HG03432 (cell line): ENCODE data around the gene NUAK2.

ENCODE experiments used
- ATAC-seq: cut with Tn5 transposase; IDR thresholded peaks from one replicate; pipeline ENCODE4 v1.9.1; 2021; ENCODE audit warnings: mild to moderate bottlenecking, moderate library complexity; ENCODE audit not compliant: unreplicated experiment

Gene NUAK2

GRCh38 chr1:205275916-205276688 lies 45.4 kb downstream of the NUAK2 start:
- ATAC-seq = no peak

- ATAC-seq = no peak
Measured at GRCh38 chr1:205275133-205275532, 46.4 kb downstream of the NUAK2 start.

DNA sequence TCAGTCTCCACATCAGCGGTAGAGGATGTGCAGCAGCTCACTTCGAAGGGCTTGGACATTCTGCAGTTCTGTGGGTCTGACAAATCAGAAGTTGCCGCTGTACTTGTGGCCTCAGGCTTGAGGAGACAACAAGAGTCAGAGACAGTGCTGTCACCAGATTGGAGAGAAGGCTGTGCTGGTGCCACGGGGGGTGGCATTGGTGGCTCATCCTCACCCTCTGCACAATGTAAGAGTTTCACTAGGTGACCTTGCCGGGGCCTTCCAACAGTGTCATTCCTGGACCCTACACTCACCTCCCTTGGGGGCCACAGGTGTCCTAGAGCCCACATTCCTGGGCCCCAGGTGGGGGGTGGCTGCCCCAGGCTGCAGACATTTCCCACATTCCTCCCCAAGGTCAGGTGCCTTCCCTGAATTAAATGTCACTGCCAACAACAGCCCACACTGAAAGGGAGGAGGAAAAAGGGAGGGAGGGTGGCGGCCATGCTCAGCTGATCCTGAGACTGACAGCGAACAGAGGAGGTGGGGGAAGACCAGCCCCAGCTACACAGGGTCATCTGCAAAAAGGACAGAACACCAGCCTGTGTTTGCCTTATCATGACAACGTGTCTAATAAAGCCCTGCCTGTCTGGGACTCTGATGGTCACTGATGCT lies 47.4 kb downstream of the NUAK2 start:
- ATAC-seq = no peak

- peak; percentile 67 for ATAC-seq
Measured at GRCh38 chr1:205273551-205273982, 48.0 kb downstream of the NUAK2 start.

DNA sequence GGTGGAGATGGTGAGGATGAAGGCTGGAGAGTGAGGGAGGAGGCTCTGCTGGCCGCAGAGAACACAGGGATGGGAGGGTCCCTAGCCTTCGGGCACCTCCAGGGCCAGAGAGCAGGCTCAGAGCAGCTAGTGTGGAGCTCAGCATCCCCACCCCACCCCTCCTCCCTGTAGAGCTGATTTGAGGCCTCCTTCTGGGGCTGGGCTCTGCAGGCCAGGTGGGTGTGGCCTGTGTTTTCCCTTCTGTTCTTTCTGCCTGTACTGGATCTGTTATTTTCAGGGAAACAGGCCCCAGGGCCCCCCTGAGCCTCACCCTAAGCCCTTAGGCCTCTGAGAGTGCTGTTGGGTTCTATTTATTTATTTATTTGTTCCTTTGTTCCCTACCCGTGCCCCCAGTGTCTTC lies 49.0 kb downstream of the NUAK2 start:
- no peak for ATAC-seq

GRCh38 chr1:205271745-205272144 lies 49.8 kb downstream of the NUAK2 start:
- ATAC-seq = no peak

DNA sequence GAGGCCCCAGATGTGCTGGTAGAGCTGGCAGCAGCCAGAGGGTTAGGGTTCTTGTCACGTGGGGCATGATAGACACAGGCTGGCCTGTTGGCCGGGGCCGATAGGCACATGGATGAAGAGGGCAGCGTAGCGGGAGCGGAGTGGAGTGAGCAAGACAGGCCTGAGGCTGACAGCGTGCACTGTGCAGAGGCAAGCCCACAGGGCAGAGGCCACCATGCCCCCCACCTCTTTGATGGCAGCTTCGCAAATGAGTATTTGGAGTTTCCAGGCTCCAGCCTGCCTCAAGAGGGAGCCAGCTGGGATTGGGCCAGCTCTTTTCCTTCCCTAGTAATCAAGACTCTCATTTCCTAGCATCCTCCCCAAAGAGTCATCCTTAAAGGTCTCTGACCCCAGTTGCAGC lies 50.3 kb downstream of the NUAK2 start:
- ATAC-seq = no peak

GRCh38 chr1:205270764-205271163 lies 50.8 kb downstream of the NUAK2 start:
- ATAC-seq = no peak

- ATAC-seq = no peak
Measured at GRCh38 chr1:205270271-205270670, 51.3 kb downstream of the NUAK2 start.

- no peak for ATAC-seq
Measured at GRCh38 chr1:205269711-205270110, 51.8 kb downstream of the NUAK2 start.

DNA sequence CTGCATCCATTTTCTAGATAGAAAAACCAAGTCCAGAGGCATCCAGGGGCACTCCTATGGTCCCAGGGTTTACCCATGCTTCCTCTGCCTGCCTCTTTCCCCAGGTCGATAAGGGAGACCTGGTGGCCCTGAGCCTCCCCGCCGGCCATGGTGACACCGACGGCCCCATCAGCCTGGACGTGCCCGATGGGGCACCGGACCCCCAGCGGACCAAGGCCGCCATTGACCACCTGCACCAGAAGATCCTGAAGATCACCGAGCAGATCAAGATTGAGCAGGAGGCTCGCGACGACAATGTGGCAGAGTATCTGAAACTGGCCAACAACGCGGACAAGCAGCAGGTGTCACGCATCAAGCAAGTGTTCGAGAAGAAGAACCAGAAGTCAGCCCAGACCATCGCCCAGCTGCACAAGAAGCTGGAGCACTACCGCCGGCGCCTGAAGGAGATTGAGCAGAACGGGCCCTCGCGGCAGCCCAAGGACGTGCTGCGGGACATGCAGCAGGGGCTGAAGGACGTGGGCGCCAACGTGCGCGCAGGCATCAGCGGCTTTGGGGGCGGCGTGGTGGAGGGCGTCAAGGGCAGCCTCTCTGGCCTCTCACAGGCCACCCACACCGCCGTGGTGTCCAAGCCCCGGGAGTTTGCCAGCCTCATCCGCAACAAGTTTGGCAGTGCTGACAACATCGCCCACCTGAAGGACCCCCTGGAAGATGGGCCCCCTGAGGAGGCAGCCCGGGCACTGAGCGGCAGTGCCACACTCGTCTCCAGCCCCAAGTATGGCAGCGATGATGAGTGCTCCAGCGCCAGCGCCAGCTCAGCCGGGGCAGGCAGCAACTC lies 52.5 kb downstream of the NUAK2 start:
- no peak for ATAC-seq

- ATAC-seq = no peak
Measured at GRCh38 chr1:205267306-205267902, 54.1 kb downstream of the NUAK2 start.

GRCh38 chr1:205266611-205267305 lies 54.8 kb downstream of the NUAK2 start:
- ATAC-seq = no peak

DNA sequence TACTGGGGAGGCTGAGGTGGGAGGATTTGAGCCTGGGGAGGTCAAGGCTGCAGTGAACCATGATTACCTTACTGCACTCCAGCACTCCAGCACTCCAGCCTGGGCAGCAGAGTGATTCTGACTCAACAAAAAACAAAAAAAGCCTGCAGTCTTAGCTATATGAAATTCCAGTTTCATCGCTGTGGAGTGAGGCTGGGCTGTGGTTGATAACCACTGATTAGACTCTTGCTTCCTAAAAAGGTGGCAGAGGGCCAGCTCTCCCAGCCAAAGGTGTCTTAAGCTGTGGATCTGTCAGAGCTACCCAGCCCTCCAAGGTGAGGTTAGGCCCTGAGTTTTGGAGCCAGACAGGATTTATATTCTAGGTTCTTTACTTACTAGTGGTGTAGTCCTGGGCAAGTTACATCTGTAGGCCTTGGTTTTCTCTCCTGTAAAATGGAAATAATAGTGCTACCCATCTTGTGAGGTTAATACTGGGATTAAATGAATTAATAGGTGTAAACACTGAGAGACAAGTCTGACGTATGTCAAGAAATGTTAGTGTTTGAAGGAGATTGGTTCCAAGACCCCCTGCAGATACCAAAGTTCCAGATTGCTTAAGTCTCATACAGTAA lies 57.9 kb downstream of the NUAK2 start:
- ATAC-seq = no peak

DNA sequence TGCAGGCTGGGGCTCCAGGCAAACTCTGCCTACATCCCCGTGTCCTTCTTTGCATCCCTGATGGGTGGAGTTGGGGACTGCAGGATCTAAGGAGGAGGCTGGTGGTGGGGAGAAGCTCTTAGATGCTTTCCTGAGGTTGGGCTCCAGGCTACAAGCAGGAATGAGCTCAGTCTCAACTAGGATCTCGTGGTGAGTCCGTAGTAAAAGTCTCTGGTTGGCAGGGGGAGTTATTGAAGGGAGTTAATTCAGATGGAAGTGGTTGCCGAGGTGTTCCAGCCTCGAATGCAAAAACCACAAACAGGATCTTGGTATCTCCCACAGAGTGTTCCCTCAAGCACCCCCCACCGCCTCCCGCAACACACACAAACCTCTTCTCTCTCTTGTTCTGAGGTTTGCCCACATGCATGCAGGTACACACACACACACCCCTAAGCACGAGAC lies 58.8 kb downstream of the NUAK2 start:
- no peak for ATAC-seq

DNA sequence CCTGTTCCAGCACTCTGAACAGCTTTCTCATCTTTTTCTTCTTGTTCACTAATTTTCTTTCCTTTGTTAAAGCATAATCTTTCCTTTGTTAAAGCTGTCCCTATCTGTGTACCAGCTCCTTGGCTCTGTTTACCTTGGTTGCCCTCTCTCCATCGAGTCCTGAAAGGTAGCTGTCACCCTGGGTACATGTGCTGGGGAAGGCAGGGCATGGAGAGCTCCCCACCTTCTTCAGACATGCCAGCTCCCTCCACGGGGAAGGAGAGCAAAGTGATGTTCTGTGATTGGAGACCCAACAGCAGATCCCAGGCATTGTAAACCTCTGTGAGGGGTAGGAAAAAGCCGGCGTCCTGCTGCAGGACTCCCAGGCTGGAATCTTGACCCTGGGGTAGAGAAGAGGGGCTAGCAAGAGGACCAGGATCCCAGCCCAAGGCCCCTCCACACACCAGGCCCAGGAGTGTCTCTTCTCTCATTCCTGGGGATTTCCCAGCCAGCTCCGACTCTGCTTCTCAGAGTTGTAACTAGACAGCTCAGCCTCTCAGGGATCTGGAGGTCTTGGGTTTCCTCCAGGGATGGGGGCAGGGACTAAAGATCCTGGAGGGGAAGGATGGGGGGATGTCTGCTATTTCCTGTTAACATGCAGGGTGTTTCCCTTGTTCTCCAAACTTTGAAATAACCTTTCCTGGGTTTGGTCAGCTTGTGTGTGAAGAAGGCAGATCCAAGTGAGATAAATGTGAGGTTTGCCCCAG lies 59.4 kb downstream of the NUAK2 start:
- no peak for ATAC-seq

- ATAC-seq = no peak
Measured at GRCh38 chr1:205260948-205261732, 60.4 kb downstream of the NUAK2 start.

- ATAC-seq = no peak
Measured at GRCh38 chr1:205259998-205260397, 61.5 kb downstream of the NUAK2 start.
